Liver (tissue), 9 donors: Measurements from ENCODE around the gene BMX. TPM values are rescaled to one million over a fixed set of nuclear protein-coding genes. Genes with fewer than 3 reads are reported as not detected.

Experiments
- DNase-seq: peaks from one replicate; pipeline ENCODE4 v3.0.0-alpha.2; 2017; ENCODE audit warnings: low spot score
- H3K27ac ChIP-seq, 2 donors: one replicate each; pipeline ENCODE4 v1.7.0; 2013; ENCODE audit warnings: inconsistent platforms in 2 of 2, low read length in 2 of 2, control low read depth in 1 of 2, low read depth in 1 of 2, mild to moderate bottlenecking in 1 of 2
- H3K27me3 ChIP-seq, 4 donors: one replicate each; pipeline versions ENCODE4 v1.6.1 to v1.7.0; 2013; ENCODE audit warnings: low read length in 3 of 4, inconsistent platforms in 1 of 4, mild to moderate bottlenecking in 1 of 4, moderate library complexity in 1 of 4; ENCODE audit not compliant: control insufficient read depth in 4 of 4, insufficient read depth in 4 of 4
- H3K36me3 ChIP-seq, 4 donors: one replicate each; pipeline versions ENCODE4 v1.6.1 to v1.7.0; 2013; ENCODE audit warnings: low read length in 3 of 4, mild to moderate bottlenecking in 3 of 4, low read depth in 1 of 4, moderate library complexity in 1 of 4; ENCODE audit not compliant: control insufficient read depth in 4 of 4, insufficient read depth in 3 of 4
- H3K4me1 ChIP-seq, 4 donors: one replicate each; pipeline versions ENCODE4 v1.6.1 to v1.7.0; 2013; ENCODE audit warnings: low read length in 3 of 4, mild to moderate bottlenecking in 3 of 4, moderate library complexity in 1 of 4; ENCODE audit not compliant: control insufficient read depth in 4 of 4, insufficient read depth in 4 of 4
- H3K4me3 ChIP-seq, 3 donors: one replicate each; pipeline versions ENCODE4 v1.6.1 to v1.7.0; 2013; ENCODE audit warnings: low read length in 3 of 3, control low read depth in 1 of 3, low read depth in 1 of 3, mild to moderate bottlenecking in 1 of 3
- H3K9ac ChIP-seq, 2 donors: one replicate each; pipeline ENCODE4 v1.7.0; 2013; ENCODE audit warnings: low read length in 2 of 2, mild to moderate bottlenecking in 2 of 2, moderate library complexity in 2 of 2, control low read depth in 1 of 2, low read depth in 1 of 2
- H3K9me3 ChIP-seq, 4 donors: one replicate each; pipeline versions ENCODE4 v1.6.1 to v1.7.0; 2013; ENCODE audit warnings: low read length in 3 of 4; ENCODE audit not compliant: control insufficient read depth in 4 of 4
- EGR1 ChIP-seq, 2 donors: IDR thresholded peaks; 2 replicates each; pipeline ENCODE4 v1.6.1; 2016 to 2018; ENCODE audit warnings: antibody characterized with exemption in 2 of 2, low read depth in 2 of 2
- FOXA1 ChIP-seq: IDR thresholded peaks from 2 replicates; pipeline ENCODE4 v1.6.1; 2016; ENCODE audit warnings: antibody characterized with exemption
- FOXA2 ChIP-seq: IDR thresholded peaks from 2 replicates; pipeline ENCODE4 v1.6.1; 2016; ENCODE audit warnings: antibody characterized with exemption
- GABPA ChIP-seq, 2 donors: IDR thresholded peaks in 1 of 2; conservative IDR thresholded peaks in 1 of 2; 2 replicates each; pipeline ENCODE4 v1.6.1; 2016; ENCODE audit warnings: antibody characterized with exemption in 2 of 2, mild to moderate bottlenecking in 1 of 2, moderate library complexity in 1 of 2
- HNF4A ChIP-seq, 2 donors: conservative IDR thresholded peaks; 2 replicates each; pipeline ENCODE4 v1.6.1; 2016; ENCODE audit warnings: antibody characterized with exemption in 2 of 2, mild to moderate bottlenecking in 2 of 2
- HNF4G ChIP-seq: IDR thresholded peaks from 2 replicates; pipeline ENCODE4 v1.6.1; 2016; ENCODE audit warnings: antibody characterized with exemption
- JUND ChIP-seq, 2 donors: IDR thresholded peaks; 2 replicates each; pipeline ENCODE4 v1.6.1; 2016; ENCODE audit warnings: antibody characterized with exemption in 2 of 2
- NR2F2 ChIP-seq: IDR thresholded peaks from 2 replicates; pipeline ENCODE4 v1.6.1; 2016; ENCODE audit warnings: antibody characterized with exemption
- RAD21 ChIP-seq, 2 donors: IDR thresholded peaks; 2 replicates each; pipeline ENCODE4 v1.6.1; 2016; ENCODE audit warnings: antibody characterized with exemption in 2 of 2, mild to moderate bottlenecking in 2 of 2
- RXRA ChIP-seq, 2 donors: IDR thresholded peaks; 2 replicates each; pipeline ENCODE4 v1.6.1; 2017 to 2018; ENCODE audit warnings: antibody characterized with exemption in 2 of 2, mild to moderate bottlenecking in 1 of 2
- SP1 ChIP-seq: IDR thresholded peaks from 2 replicates; pipeline ENCODE4 v1.6.1; 2018; ENCODE audit warnings: antibody characterized with exemption, mild to moderate bottlenecking
- TAF1 ChIP-seq: conservative IDR thresholded peaks from 2 replicates; pipeline ENCODE4 v1.6.1; 2016; ENCODE audit warnings: antibody characterized with exemption, mild to moderate bottlenecking
- YY1 ChIP-seq: IDR thresholded peaks from 2 replicates; pipeline ENCODE4 v1.6.1; 2016; ENCODE audit warnings: antibody characterized with exemption, mild to moderate bottlenecking
- WGBS: extraction: QIAGEN DNeasy Blood & Tissue Kit; methylation state at CpG from one replicate; pipeline ENCODE4 v1.1.7; 2013; 5-methylcytosine and 5-hydroxymethylcytosine counted together
- polyA plus RNA-seq, 2 donors: library from polyadenylated mRNA; stranded (reverse) in 1 of 2; unstranded in 1 of 2; fragments of 200-250 nt in 1 of 2; fragments of >200 nt in 1 of 2; fragmentation: Nextera tagmentation in 1 of 2; extraction: Ambion mirVana in 1 of 2; gene quantifications; one replicate each; pipeline versions ENCODE4 v1.2.1 to v1.2.3, GENCODE V29; 2013 to 2015
- total RNA-seq, 2 donors: library from RNA; depleted of rRNA; stranded (reverse); fragments of >200 nt; gene quantifications; one replicate each; pipeline ENCODE4 v1.2.3, GENCODE V29; 2014
- TF ChIP-seq, protein P1 (sequence below): IDR thresholded peaks from 2 replicates; pipeline ENCODE4 v1.6.1; 2016; ENCODE audit warnings: antibody characterized with exemption
- TF ChIP-seq, protein P2 (sequence below): IDR thresholded peaks from 2 replicates; pipeline ENCODE4 v1.6.1; 2016; ENCODE audit warnings: antibody characterized with exemption
- TF ChIP-seq, protein P3 (sequence below): IDR thresholded peaks from 2 replicates; pipeline ENCODE4 v1.6.1; 2016; ENCODE audit warnings: antibody characterized with exemption, mild to moderate bottlenecking
- TF ChIP-seq, protein P4 (sequence below): IDR thresholded peaks from 2 replicates; pipeline ENCODE4 v1.6.1; 2016; ENCODE audit warnings: antibody characterized with exemption
- TF ChIP-seq, protein P5 (sequence below): fragments of 150-350 bp; IDR thresholded peaks from 2 replicates; pipeline ENCODE4 v1.5.1; 2017; ENCODE audit warnings: improper control_type of control experiment, low read depth, low read length; ENCODE audit not compliant: missing input control
- donor health status: healthy.
- donor health status: healthy.
- donor health status: healthy.
- donor health status: healthy.
- donor health status: healthy.

Gene BMX
- total and polyA plus RNA-seq, 4 donors, result 0.23 to 0.67 (median 0.33) TPM

DNA sequence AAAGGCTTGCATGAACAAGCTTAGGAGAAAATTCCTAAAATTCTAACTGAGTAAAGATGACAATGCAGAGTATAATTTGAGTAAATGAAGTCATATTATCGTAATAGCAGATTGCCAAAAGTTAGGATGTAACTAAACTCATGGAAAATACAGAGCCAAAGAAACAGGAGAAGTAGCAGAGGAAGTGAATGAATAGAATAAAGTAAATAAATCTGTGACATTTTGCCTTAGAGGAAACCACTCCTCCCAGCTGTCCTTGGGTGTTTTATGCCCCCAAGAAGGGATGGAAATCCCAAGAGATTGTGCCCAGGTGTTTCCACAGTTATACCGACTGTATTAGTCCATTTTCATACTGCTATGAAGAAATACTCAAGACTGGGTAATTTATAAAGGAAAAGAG lies 1.9 kb upstream of the BMX start (continued):
- TF ChIP-seq HNF4A (conservative IDR thresholded peaks at IDR 0.05), result no peak
- no peak for TF ChIP-seq YY1
- TF ChIP-seq TAF1, result no peak
- no peak for TF ChIP-seq NR2F2
- TF ChIP-seq, protein P1, sequence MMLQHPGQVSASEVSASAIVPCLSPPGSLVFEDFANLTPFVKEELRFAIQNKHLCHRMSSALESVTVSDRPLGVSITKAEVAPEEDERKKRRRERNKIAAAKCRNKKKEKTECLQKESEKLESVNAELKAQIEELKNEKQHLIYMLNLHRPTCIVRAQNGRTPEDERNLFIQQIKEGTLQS, result no peak
- TF ChIP-seq RAD21 (IDR thresholded peaks at IDR 0.05), result no peak

DNA sequence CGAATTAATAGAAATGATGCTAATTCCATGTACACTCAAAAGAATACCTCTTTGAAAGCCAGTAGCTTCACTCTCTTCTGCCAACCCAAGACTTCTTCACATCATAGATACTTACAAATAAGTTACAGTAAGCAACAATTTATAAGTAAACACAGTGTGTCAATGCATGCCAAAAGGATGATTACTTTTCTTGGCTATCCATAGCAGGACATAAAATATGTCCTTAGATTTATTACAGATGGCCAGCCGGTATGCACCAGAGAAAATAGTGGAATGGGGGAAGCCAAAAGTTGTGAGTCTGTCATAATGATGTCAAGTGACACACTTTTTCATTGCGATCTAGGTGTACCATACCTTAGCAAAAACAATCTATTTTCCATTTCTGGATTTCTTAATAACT lies 631 bp upstream of the BMX start:
- no peak for TF ChIP-seq JUND (IDR thresholded peaks at IDR 0.05)
- TF ChIP-seq RAD21 (IDR thresholded peaks at IDR 0.05), result no peak
- no peak for TF ChIP-seq HNF4A (conservative IDR thresholded peaks at IDR 0.05)
- TF ChIP-seq, protein P2, sequence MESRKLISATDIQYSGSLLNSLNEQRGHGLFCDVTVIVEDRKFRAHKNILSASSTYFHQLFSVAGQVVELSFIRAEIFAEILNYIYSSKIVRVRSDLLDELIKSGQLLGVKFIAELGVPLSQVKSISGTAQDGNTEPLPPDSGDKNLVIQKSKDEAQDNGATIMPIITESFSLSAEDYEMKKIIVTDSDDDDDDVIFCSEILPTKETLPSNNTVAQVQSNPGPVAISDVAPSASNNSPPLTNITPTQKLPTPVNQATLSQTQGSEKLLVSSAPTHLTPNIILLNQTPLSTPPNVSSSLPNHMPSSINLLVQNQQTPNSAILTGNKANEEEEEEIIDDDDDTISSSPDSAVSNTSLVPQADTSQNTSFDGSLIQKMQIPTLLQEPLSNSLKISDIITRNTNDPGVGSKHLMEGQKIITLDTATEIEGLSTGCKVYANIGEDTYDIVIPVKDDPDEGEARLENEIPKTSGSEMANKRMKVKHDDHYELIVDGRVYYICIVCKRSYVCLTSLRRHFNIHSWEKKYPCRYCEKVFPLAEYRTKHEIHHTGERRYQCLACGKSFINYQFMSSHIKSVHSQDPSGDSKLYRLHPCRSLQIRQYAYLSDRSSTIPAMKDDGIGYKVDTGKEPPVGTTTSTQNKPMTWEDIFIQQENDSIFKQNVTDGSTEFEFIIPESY, result no peak
- TF ChIP-seq RXRA (IDR thresholded peaks at IDR 0.05), result no peak
- no peak for TF ChIP-seq HNF4G
- no peak for TF ChIP-seq GABPA (IDR thresholded peaks at IDR 0.05 in 1 of 2, conservative IDR thresholded peaks at IDR 0.05 in 1 of 2)
- no peak for TF ChIP-seq YY1
- TF ChIP-seq EGR1 (IDR thresholded peaks at IDR 0.05; ENCODE audit: low read depth in 2 of 2), result no peak
- TF ChIP-seq NR2F2, result no peak
- TF ChIP-seq, protein P3, sequence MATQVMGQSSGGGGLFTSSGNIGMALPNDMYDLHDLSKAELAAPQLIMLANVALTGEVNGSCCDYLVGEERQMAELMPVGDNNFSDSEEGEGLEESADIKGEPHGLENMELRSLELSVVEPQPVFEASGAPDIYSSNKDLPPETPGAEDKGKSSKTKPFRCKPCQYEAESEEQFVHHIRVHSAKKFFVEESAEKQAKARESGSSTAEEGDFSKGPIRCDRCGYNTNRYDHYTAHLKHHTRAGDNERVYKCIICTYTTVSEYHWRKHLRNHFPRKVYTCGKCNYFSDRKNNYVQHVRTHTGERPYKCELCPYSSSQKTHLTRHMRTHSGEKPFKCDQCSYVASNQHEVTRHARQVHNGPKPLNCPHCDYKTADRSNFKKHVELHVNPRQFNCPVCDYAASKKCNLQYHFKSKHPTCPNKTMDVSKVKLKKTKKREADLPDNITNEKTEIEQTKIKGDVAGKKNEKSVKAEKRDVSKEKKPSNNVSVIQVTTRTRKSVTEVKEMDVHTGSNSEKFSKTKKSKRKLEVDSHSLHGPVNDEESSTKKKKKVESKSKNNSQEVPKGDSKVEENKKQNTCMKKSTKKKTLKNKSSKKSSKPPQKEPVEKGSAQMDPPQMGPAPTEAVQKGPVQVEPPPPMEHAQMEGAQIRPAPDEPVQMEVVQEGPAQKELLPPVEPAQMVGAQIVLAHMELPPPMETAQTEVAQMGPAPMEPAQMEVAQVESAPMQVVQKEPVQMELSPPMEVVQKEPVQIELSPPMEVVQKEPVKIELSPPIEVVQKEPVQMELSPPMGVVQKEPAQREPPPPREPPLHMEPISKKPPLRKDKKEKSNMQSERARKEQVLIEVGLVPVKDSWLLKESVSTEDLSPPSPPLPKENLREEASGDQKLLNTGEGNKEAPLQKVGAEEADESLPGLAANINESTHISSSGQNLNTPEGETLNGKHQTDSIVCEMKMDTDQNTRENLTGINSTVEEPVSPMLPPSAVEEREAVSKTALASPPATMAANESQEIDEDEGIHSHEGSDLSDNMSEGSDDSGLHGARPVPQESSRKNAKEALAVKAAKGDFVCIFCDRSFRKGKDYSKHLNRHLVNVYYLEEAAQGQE, result no peak
- TF ChIP-seq, protein P4, sequence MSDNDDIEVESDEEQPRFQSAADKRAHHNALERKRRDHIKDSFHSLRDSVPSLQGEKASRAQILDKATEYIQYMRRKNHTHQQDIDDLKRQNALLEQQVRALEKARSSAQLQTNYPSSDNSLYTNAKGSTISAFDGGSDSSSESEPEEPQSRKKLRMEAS, result no peak
- no peak for TF ChIP-seq FOXA2
- TF ChIP-seq, protein P5, sequence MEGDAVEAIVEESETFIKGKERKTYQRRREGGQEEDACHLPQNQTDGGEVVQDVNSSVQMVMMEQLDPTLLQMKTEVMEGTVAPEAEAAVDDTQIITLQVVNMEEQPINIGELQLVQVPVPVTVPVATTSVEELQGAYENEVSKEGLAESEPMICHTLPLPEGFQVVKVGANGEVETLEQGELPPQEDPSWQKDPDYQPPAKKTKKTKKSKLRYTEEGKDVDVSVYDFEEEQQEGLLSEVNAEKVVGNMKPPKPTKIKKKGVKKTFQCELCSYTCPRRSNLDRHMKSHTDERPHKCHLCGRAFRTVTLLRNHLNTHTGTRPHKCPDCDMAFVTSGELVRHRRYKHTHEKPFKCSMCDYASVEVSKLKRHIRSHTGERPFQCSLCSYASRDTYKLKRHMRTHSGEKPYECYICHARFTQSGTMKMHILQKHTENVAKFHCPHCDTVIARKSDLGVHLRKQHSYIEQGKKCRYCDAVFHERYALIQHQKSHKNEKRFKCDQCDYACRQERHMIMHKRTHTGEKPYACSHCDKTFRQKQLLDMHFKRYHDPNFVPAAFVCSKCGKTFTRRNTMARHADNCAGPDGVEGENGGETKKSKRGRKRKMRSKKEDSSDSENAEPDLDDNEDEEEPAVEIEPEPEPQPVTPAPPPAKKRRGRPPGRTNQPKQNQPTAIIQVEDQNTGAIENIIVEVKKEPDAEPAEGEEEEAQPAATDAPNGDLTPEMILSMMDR, result no peak
- no peak for TF ChIP-seq SP1
- TF ChIP-seq FOXA1, result no peak
- TF ChIP-seq, protein P1, result no peak
- no peak for TF ChIP-seq TAF1
- Histone ChIP-seq H3K27ac (no peak overlapping the region), H3K9me3 (no peaks in the 10 kb centered on the region), H3K4me3 (no peak overlapping the region), H3K4me1 (no peaks in the 10 kb centered on the region), H3K9ac (no peak overlapping the region), H3K36me3 (no peaks in the 10 kb centered on the region), H3K27me3 (no peaks in the 10 kb centered on the region)
- WGBS, result 93% methylated on average over 3 of the region's 3 CpGs
- no peak for DNase-seq
